Panc1 (cell line): ENCODE data around the gene SYTL5. TPM values are rescaled to one million over a fixed set of nuclear protein-coding genes. Genes with fewer than 3 reads are reported as not detected.

Experiments used
- ATAC-seq: fragments of 200-7000 bp; cut with Tn5 transposase; 2 replicates; pipeline ENCODE4 v1.9.1; 2020; ENCODE audit warnings: mild to moderate bottlenecking, moderate library complexity
- BruUV-seq: library from RNA; stranded (reverse); fragments of 400-500 nt; replicated peaks from 2 replicates; lab custom pipeline; 2021; lab: Mats Ljungman, UMichigan
- CTCF ChIA-PET: fragments of 300-600 bp; sonication (Branson Sonifier 250); formaldehyde crosslinking; loops from one replicate; lab custom pipeline; 2022; ENCODE audit warnings: antibody characterized with exemption; lab: Charles Lee
- POLR2A ChIA-PET: fragments of 300-600 bp; sonication (Branson Sonifier 250); formaldehyde crosslinking; loops from one replicate; lab custom pipeline; 2022; ENCODE audit warnings: antibody characterized with exemption; lab: Charles Lee
- DNase-seq: peaks from one replicate; pipeline ENCODE4 v3.0.0-alpha.2; 2010; ENCODE audit warnings: low read depth, low spot score
- H3K27ac ChIP-seq: 2 replicates; pipeline ENCODE4 v1.5.1; 2011; ENCODE audit warnings: mild to moderate bottlenecking, low read length, inconsistent platforms
- H3K27me3 ChIP-seq: fragments of 200-500 bp; sonication (Bioruptor generic); 2 replicates; pipeline ENCODE4 v1.6.0; 2014; ENCODE audit warnings: low read length, inconsistent platforms; ENCODE audit not compliant: control insufficient read depth, insufficient read depth
- H3K36me3 ChIP-seq: fragments of 200-500 bp; sonication (Bioruptor generic); 2 replicates; pipeline ENCODE4 v1.5.1; 2014; ENCODE audit warnings: inconsistent platforms, mild to moderate bottlenecking, low read length, moderate library complexity; ENCODE audit not compliant: control insufficient read depth, insufficient read depth
- H3K4me1 ChIP-seq: 2 replicates; pipeline ENCODE4 v1.5.1; 2011; ENCODE audit warnings: inconsistent platforms, mild to moderate bottlenecking, low read length, moderate library complexity; ENCODE audit not compliant: control insufficient read depth, insufficient read depth
- H3K4me3 ChIP-seq, 2 experiments: 2 replicates each; pipeline ENCODE4 v1.5.1; 2011 to 2012; ENCODE audit warnings: low read depth in 2 of 2, low read length in 2 of 2, mild to moderate bottlenecking in 2 of 2, inconsistent platforms in 1 of 2, moderate library complexity in 1 of 2
- H3K9me3 ChIP-seq: fragments of 200-500 bp; sonication (Bioruptor generic); 2 replicates; pipeline ENCODE4 v1.5.1; 2014; ENCODE audit warnings: low read depth, mild to moderate bottlenecking, inconsistent platforms, low read length, moderate library complexity; ENCODE audit not compliant: control insufficient read depth, insufficient read depth
- POLR2AphosphoS5 ChIP-seq: IDR thresholded peaks from 2 replicates; pipeline ENCODE4 v1.6.1; 2012; ENCODE audit warnings: mild to moderate bottlenecking, low read depth, low read length, moderate library complexity
- REST ChIP-seq, 2 experiments: IDR thresholded peaks; 2 replicates each; pipeline ENCODE4 v1.6.1; 2011 to 2012; ENCODE audit warnings: low read depth in 2 of 2, control low read depth in 1 of 2, low read length in 1 of 2, mild to moderate bottlenecking in 1 of 2, moderate library complexity in 1 of 2; ENCODE audit not compliant: insufficient read depth in 1 of 2
- SIN3A ChIP-seq: IDR thresholded peaks from 2 replicates; pipeline ENCODE4 v1.6.1; 2012; ENCODE audit warnings: low read depth, mild to moderate bottlenecking, low read length, moderate library complexity, borderline replicate concordance; ENCODE audit not compliant: insufficient read depth
- TCF7L2 ChIP-seq: IDR thresholded peaks from 2 replicates; pipeline ENCODE4 v1.6.1; 2011; ENCODE audit warnings: mild to moderate bottlenecking, low read depth, low read length, inconsistent platforms
- in situ Hi-C: cut with HindIII; loops from 2 replicates; pipeline ENCODE4 v1.10.0; 2016; ENCODE audit warnings: low sequenced_read_pairs, low pct_unique_long_range_greater_than_20kb
- intact Hi-C: fragments of 100-400 bp; cut with micrococcal nuclease; formaldehyde crosslinking; loops from one replicate; pipeline ENCODE4 v1.10.0; 2022; ENCODE audit not compliant: unreplicated experiment
- total RNA-seq: library from RNA; stranded (reverse); gene quantifications from one replicate; pipeline ENCODE4 v1.2.1, GENCODE V29; 2021; ENCODE audit not compliant: unreplicated experiment
- TF ChIP-seq, protein P1 (sequence below): fragments of 450-650 bp; IDR thresholded peaks from 2 replicates; pipeline ENCODE4 v1.5.1; 2017; ENCODE audit warnings: mild to moderate bottlenecking

The SYTL5 gene
- total RNA-seq, 1 experiment from 2014 or later, result 0.08 TPM

DNA sequence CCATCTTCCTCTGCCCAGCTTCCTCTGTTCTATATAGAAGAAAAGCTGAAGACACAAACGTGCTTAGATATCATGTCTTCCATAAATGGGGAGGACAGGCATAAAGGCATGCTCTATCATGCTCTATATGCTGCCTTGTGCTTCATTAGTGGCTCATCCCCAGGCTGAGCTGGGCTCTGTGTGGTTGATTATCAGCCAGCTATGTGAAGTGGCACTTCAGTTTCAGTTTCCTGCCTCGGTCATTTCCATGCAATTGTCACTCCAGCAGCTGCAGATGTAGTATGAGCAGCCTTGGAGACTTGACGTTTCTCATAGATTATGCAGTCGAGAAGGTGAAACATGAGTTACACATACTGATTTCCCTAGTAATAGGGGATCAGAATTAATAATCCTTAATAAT is 106.2 kb downstream of the SYTL5 start:
- BruUV-seq, result no TSS peak

DNA sequence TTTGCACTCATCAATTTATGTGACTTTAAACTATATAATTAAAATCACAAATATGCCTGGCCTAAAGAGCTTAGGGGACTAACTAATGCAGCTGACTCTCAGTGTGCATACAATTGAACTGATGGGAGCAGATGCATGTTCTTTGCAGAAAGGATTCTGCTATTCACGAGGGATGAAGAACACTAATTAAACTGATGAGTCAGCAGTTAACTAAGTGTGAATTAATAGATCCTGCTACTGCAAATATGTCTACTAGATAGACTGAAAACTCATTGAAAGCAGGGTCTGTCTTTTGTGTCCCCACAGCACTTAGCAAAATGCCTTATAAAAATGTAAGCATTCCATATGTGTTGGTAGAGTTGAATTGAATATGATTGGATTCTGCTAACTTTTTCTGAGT is 110.4 kb downstream of the SYTL5 start:
- intact Hi-C loops, result no loop called here
- Histone ChIP-seq H3K4me1 (no peaks in the 10 kb centered on the region), H3K9me3 (no peaks in the 10 kb centered on the region), H3K36me3 (no peaks in the 10 kb centered on the region), H3K4me3 (no peak overlapping the region), H3K27ac (no peak overlapping the region), H3K27me3 (no peaks in the 10 kb centered on the region)
- POLR2A ChIA-PET, result no interaction called here
- CTCF ChIA-PET, result no interaction called here
- no peak for ATAC-seq
- TF ChIP-seq POLR2AphosphoS5, result no peak
- TF ChIP-seq, protein P1, sequence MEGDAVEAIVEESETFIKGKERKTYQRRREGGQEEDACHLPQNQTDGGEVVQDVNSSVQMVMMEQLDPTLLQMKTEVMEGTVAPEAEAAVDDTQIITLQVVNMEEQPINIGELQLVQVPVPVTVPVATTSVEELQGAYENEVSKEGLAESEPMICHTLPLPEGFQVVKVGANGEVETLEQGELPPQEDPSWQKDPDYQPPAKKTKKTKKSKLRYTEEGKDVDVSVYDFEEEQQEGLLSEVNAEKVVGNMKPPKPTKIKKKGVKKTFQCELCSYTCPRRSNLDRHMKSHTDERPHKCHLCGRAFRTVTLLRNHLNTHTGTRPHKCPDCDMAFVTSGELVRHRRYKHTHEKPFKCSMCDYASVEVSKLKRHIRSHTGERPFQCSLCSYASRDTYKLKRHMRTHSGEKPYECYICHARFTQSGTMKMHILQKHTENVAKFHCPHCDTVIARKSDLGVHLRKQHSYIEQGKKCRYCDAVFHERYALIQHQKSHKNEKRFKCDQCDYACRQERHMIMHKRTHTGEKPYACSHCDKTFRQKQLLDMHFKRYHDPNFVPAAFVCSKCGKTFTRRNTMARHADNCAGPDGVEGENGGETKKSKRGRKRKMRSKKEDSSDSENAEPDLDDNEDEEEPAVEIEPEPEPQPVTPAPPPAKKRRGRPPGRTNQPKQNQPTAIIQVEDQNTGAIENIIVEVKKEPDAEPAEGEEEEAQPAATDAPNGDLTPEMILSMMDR, result no peak
- BruUV-seq, result no TSS peak
- DNase-seq, result no peak
- in situ Hi-C loops, result no loop called here

More for the DNA sequence above, 106.2 kb downstream of the SYTL5 start:
- POLR2A ChIA-PET, result no interaction called here
- Histone ChIP-seq H3K27ac (no peak overlapping the region), H3K27me3 (no peaks in the 10 kb centered on the region), H3K4me3 (no peak overlapping the region), H3K4me1 (no peaks in the 10 kb centered on the region), H3K36me3 (no peaks in the 10 kb centered on the region), H3K9me3 (no peaks in the 10 kb centered on the region)
- DNase-seq, result no peak
- in situ Hi-C loops, result no loop called here
- CTCF ChIA-PET, result no interaction called here
- TF ChIP-seq POLR2AphosphoS5 (no peak), TCF7L2 (no peak), SIN3A (no peak), REST (IDR thresholded peaks at IDR 0.05; ENCODE audit: insufficient read depth in 1 of 2, low read depth in 2 of 2, low read length in 1 of 2) (no peak)
- TF ChIP-seq, protein P1, result no peak
- ATAC-seq, result no peak
- intact Hi-C loops, result no loop called here

DNA sequence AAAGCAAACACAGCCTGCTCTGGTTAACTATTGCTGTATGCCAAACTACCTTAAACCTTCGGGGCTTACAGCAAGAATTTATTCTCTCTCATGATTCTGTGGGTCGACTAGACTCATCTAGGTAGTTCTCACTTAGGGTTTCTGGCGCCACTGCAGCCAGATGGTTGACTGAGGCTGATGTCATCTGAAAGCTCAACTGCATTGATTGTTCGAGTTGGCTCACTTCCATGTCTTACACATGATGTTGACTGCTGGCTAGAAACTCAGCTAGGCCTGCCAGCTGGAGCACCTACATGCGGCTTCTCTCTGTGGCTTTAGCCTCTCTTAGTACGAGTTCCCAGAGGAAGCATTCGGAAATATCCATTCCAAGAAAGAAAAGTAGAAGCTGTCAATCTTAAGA is 111.1 kb downstream of the SYTL5 start:
- intact Hi-C loops, result no loop called here

More for the DNA sequence above, 111.1 kb downstream of the SYTL5 start:
- BruUV-seq, result no TSS peak
- in situ Hi-C loops, result no loop called here
- Histone ChIP-seq H3K4me1 (no peaks in the 10 kb centered on the region), H3K36me3 (no peaks in the 10 kb centered on the region), H3K4me3 (no peak overlapping the region), H3K27me3 (no peaks in the 10 kb centered on the region), H3K27ac (no peak overlapping the region), H3K9me3 (no peaks in the 10 kb centered on the region)
- no peak for TF ChIP-seq POLR2AphosphoS5
- TF ChIP-seq, protein P1, result no peak
- TF ChIP-seq TCF7L2, result no peak
- TF ChIP-seq REST (IDR thresholded peaks at IDR 0.05; ENCODE audit: insufficient read depth in 1 of 2, low read depth in 2 of 2, low read length in 1 of 2), result no peak
- no peak for TF ChIP-seq SIN3A
- ChIA-PET POLR2A (no interaction called here), CTCF (no interaction called here)
- no peak for DNase-seq
- no peak for ATAC-seq
